ES-I3 (cell line): ENCODE measurements around the gene SSH3.

ENCODE experiments used
- H3K36me3 ChIP-seq: 2 replicates; pipeline ENCODE4 v1.6.1; 2013; ENCODE audit warnings: mild to moderate bottlenecking, low read length, control low read depth, moderate library complexity; ENCODE audit not compliant: insufficient read depth
- H3K4me1 ChIP-seq: 2 replicates; pipeline ENCODE4 v1.6.1; 2013; ENCODE audit warnings: mild to moderate bottlenecking, control low read depth, low read length; ENCODE audit not compliant: insufficient read depth
- H3K9ac ChIP-seq: 2 replicates; pipeline ENCODE4 v1.6.1; 2013; ENCODE audit warnings: low read depth, mild to moderate bottlenecking, low read length, moderate library complexity
- H3K9me3 ChIP-seq: 2 replicates; pipeline ENCODE4 v1.6.1; 2013; ENCODE audit warnings: mild to moderate bottlenecking, low read length, moderate library complexity; ENCODE audit not compliant: control insufficient read depth, insufficient read depth

SSH3 gene

DNA sequence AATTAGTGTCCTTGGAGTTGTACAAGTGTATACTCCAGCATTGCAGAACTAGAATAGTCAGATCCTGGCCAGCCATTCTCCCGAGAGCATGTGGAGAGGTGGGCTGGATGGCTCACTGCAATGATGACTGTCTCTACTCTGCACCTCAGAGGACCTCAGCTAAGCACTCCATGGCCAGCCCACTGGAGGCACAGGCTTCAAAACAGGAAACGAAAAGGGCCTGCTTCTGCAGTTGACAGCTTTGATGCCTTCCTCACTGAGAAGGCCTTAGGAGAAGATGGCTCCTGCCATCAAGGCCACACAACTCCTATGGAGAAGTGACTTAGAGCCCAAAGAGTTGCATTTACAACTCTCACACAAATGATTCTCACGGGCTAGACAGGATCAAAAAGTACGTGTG lies 40.9 kb downstream of the SSH3 start:
- no peak overlapping the region for H3K9ac ChIP-seq
- no peaks in the 10 kb centered on the region for H3K9me3 ChIP-seq
- H3K36me3 ChIP-seq, result no peaks in the 10 kb centered on the region
- peaks cover 6% of the 10 kb centered on the region; the same call in 1 of the 2 replicates for H3K4me1 ChIP-seq

DNA sequence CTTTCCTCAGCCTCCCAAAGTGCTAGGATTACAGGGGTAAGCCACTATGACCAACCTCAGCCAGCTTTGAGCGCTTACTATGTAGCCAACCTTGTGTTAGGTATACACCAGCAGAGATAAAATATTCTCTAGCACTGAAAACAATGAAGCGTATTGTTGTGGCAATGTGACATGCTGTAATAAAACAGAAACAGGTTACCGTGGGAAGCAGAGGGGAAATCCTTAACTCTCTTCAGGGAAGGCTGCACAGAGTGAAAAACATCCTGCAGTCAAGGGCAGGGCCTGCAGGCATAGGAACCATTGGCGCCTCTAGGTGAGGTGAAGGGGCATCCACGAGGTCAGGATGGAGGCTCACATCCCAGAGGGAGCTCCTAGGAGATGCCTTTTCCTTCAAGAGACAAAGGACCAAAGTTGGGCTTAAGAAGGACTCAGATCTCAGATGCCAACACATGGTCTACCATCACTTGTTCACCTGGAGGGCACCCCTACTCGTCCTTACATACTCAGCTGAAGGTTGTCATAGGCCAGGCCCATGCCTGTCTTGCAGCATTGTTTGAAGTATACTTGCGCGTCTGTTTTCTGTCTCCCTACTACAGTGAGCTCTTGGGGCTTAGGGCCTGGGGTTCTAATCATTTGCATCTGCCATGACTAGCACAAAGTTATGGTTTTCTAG lies 42.1 kb downstream of the SSH3 start:
- Histone ChIP-seq H3K36me3 (no peaks in the 10 kb centered on the region), H3K4me1 (peaks cover 6% of the 10 kb centered on the region; the same call in 1 of the 2 replicates), H3K9me3 (no peaks in the 10 kb centered on the region), H3K9ac (no peak overlapping the region)

DNA sequence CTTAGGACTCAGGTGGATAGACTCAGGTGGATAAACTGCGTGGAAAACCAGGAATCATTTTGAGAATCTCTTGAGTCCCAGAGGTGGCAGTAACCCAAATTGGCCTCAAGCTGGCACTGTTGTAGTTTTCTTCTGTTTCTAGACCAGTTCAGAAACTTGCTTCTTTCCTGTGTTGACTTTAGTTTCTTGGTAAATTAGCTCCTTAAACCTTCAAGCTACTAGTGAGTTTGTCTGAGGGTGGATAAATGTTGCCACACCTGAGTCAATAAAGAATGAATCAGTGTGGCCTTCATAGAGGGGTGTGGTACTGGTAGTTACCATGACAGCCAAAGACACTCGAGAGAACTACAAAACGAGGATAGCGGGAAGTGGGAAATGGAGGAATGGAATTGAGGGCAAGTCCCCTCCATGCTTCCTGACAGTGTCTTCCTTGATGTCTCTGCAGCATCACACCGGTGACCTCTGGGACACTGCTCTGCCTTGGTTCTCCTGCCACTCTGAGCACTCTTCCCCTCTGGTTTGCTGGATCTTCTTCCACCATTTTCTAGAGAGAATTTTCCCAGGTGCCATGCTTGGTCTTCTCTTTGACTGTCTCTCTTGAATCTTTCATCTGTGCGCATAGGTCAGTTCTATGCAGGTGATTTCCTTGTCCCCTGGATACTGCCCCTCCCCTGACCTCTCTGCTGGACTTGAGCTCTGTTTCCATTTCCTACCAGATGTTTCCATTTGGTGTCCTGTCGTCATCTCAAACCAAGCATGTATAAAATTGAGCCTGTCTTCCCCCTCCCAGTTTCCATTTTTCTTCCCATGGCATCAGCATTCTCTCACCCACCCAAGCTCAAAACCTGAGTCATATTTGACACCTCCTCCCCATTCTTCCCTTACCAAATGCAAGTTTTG lies 42.8 kb downstream of the SSH3 start:
- Histone ChIP-seq H3K9ac (no peak overlapping the region), H3K4me1 (peaks cover 6% of the 10 kb centered on the region; the same call in 1 of the 2 replicates), H3K36me3 (no peaks in the 10 kb centered on the region), H3K9me3 (no peaks in the 10 kb centered on the region)

DNA sequence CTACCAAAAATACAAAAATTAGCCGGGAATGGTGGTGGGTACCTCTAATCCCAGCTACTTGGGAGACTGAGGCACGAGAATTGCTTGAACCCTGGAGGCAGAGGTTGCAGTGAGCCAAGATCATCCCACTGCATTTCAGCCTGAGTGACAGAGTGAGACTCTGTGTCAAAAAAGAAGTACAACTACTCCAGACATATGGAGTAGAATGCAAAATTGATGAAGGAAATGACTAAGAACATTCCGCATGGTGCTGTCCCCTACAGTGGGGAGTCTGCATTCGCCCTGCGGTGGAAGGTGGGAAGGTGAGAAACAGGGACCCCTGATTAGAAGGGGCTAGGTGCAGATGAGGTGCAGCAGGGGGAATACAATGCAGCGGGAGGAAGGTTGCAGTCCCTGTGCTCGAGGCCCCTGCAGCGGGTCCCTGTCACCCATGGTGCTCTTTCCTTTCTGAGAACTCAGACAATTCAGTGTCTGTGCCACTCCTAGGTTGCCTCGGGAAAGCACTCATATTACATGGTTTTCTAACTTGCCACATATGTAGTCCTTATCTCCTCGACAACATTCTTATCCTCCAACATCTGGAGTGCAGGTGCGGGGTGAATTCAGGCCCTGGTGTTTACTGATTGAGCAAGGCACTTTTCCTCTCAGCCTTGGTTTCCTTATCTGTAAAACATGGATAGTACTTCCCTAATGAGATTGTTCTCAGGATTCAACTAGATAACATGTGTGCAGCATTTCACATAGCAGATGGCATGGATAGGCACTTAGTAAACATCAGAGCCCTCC lies 44.8 kb downstream of the SSH3 start:
- Histone ChIP-seq H3K36me3 (no peaks in the 10 kb centered on the region), H3K9me3 (no peaks in the 10 kb centered on the region), H3K9ac (no peak overlapping the region), H3K4me1 (peaks cover 9% of the 10 kb centered on the region)

DNA sequence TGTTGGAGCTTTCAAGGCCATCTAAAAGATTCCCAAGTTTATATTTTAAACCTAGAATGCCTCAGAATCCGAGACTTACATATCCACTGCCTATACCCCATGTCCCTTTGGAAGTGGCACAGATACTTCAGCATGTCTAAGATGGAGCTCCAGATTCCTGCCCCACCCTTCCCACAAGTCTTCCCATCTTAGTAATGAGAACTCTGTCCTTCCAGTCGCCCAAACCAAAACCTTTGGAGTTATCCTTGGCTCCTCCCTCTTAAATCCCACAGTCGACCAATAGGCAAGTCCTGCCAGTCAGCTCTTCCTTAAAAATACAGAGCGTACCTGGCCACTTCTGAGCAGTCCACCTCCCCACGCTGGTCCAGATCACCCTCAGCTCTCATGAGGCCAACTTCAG lies 45.7 kb downstream of the SSH3 start:
- Histone ChIP-seq H3K9me3 (no peaks in the 10 kb centered on the region), H3K4me1 (peaks cover 9% of the 10 kb centered on the region), H3K9ac (no peak overlapping the region), H3K36me3 (no peaks in the 10 kb centered on the region)

DNA sequence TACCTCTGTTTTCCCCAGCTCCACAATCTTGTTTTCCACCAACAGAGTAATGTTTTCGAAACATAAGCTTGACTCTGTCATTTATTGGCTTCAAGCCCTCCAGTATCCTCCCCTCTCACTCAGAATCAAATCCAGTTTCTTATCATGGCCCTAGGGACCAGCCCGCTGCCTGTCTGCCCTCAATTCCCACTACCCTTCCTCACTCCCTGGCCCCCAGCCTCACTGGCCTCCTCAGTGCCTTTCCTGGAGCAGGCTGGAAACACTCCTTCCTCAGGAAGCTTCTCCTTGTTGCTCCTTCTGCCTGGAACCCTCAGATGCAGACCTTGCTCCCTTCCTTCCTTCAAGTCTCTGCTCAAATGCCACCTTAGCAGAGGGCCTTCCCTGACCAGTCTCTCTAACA lies 46.1 kb downstream of the SSH3 start:
- peaks cover 12% of the 10 kb centered on the region for H3K4me1 ChIP-seq
- H3K9me3 ChIP-seq, result no peaks in the 10 kb centered on the region
- no peak overlapping the region for H3K9ac ChIP-seq
- H3K36me3 ChIP-seq, result no peaks in the 10 kb centered on the region

DNA sequence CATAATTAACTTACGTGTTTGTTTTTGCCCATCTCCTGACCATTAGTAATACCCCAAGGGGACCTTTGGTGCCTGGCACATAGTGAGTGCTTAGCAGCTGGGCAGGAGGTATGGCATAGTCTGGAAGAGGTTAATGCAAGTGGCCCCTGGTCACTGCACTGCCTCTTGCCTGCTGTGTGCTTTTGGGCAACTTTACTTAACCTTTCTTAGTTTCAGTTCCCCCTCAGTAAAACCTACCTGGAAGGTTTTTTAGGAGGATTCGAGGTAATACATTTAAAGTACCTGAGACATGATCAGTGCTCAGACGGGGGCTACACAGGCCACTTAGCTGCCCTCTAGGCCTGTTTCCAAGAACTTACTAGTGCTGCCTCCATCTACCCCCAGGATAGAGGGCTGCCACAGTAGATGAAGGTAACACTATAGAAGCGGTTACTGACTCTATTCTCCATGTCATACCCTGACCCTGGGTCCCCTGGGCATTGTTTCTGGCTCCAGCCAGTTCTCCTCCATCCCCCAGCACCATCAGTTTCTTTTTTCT lies 46.7 kb downstream of the SSH3 start:
- Histone ChIP-seq H3K4me1 (peaks cover 18% of the 10 kb centered on the region), H3K9me3 (no peaks in the 10 kb centered on the region), H3K36me3 (no peaks in the 10 kb centered on the region), H3K9ac (no peak overlapping the region)

DNA sequence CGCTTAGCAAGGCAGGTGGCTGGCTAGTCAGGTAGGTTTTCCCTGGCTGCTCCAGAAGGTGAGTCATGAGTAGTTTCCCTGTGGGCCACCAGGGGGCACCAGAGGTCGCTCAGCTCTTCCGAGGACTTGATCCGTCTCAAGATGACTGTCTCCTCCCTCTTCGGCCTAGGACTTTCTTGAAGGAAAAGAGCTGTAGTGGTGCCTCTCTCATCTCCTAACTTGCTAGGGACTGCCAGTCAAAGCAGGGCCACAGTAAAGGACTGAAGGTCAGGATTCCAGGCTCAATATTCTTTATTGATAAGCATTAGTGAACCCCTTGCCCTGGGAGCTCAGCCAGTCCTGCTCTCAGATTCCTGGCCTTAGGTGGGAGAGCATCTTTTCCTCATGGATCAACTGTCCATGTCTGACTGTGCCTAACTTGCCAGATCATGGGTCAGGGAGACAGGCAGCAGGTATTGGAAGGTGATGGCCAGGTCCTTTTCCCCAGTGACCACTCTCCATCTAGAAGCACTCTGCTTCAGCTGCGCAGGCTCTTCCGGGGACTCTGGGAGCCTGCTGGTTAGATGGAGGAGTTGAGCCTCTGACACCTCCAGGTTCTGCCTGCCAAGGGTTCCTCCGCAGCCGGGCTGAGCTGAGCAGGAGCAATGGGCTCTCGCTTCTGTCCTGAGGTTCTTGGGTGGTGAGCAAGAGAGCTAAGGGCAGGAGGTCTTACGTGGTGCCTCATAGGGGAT lies 48.1 kb downstream of the SSH3 start:
- peaks cover 18% of the 10 kb centered on the region for H3K4me1 ChIP-seq
- no peak overlapping the region for H3K9ac ChIP-seq
- no peaks in the 10 kb centered on the region for H3K36me3 ChIP-seq
- H3K9me3 ChIP-seq, result no peaks in the 10 kb centered on the region

DNA sequence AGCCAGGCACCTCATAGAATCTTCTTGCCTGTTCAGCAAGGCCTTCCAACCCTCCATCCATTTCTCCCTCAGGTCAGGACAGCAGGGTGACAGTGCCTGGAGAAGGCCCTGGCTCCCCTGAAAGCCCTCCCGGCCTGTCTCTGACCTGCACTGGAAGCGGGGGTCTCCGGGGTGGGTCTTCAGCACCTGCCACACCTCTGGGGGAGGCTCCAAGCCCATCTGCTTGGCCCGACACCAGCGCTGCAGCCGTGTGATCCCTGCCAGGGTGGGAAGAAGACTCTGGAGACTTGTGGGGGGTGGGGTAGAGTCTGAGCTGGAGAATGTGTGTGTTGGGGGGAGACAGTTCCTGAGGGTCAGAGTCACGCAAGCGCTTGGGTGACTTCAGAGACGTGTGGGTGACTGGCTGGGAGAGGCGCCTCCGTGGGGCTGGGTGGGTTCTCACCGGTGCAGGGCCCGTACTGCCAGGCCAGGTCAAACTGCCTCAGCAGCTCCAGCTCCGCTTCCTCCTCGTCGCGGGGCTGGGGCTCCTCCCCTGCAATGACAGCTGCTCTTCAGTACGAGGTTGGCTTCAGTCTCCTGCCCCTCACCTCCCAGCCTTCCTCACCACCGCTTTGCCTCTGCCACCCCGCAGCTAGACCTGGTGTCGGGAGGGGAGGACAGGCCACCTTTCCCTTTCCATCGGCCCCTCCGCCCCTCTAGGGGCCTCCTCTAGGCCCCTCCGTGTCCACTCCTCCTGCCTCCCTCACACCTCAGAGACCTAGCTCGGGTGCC lies 49.4 kb downstream of the SSH3 start:
- Histone ChIP-seq H3K36me3 (no peaks in the 10 kb centered on the region), H3K4me1 (peaks cover 24% of the 10 kb centered on the region), H3K9ac (peak overlapping the region; percentile 59), H3K9me3 (no peaks in the 10 kb centered on the region)

DNA sequence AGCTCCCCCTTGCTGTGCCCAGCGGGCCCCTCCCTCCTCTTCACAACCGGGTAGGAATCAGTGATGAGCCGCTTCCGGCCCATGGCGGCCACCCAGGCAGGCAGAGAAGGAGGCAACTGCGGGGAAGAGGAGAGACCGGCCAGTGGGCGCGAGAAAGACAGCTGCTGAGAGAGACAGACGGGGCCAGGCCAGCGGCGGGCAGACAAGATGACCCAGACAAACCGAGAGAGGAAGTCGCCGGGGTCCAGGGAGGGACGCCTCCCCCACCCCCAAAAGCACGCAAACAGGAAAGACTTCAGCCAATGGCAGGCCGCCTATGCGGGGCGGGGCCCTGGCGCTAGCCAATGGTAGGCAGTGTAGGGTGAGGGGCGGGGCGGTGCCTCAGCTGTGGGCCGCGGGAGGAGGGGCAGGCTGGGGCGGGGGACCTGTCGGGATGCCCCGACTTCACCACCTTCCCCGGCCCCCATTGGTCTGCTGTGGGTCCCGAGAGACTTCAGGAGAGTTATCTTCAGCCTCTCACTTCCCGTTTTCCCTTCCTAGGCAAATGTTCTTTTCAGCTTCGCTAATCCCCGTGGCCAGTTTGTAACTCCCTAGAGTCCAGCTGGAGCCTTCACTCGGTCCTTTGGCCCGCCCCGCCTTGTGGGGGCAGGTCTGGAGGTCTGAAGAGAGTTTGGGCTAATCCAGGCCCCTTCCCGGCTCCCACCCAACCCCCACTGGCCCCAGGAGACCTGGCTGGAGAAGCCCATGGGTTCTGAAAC lies 50.2 kb downstream of the SSH3 start, which contains the start of gene POLD4:
Gene POLD4, minus strand, starts transcription at position 230 of the 758 bp plus-strand sequence. Its CDS starts 147 bp downstream, at position 83.
- H3K9ac ChIP-seq, result peak within 1 kb of the TSS; percentile 59
- no peaks in the 10 kb centered on the region for H3K36me3 ChIP-seq
- no peaks in the 10 kb centered on the region for H3K9me3 ChIP-seq
- peaks cover 24% of the 10 kb centered on the region for H3K4me1 ChIP-seq

DNA sequence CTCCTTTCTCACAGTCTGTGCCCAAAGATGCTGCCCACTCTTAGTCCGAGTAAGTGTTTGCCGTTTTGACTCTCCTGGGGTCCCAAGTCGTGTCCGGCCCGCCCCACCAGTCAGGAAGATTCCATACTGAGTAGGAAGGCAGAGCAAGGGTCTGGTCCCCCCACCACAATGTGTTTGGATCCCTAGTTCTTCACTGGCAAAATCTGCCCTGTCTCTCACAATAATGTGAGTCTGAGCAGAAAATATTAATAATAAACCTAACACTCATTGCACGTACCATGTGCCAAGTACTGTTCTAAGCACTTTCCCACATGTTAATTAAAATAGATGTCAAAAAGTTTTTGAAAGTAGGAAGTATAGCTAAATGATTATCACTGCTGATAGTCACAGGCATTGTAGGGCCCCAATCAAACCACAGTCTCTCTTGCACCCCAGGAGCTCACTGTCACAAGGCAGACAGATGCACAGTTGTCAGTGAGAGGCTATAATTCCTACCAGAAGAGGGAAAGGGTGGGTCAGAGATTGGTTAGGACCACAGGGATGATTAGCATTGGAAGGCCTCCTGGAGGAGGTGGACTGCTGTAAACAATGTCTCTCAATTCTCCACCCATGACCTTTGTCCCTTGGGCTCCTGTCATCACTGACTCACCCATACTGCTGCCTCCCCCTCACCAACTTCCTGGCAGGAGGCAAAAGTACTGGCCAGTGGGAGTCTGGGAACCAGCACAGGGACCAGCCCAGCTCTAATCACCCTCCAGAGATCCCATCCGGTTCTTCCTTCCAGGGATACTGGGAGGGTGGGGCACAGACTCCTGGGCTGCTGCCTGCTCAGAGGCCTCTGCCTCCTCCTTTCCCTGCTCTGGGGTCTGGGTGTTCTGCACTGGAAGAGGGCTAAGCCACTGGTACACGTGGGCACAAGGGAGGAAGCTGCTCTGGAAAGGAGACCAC lies 51.0 kb downstream of the SSH3 start:
- peaks cover 24% of the 10 kb centered on the region for H3K4me1 ChIP-seq
- H3K9ac ChIP-seq, result peak overlapping the region; percentile 59
- H3K36me3 ChIP-seq, result no peaks in the 10 kb centered on the region
- no peaks in the 10 kb centered on the region for H3K9me3 ChIP-seq
